ENCODE measurements around the gene PRDM11.

Gene PRDM11

GRCh38 chr11:45225961-45226871 is 79.8 kb downstream of the PRDM11 start:
- Histone ChIP-seq H3K9ac (ENCODE audit: low read length in 5 of 5) (no peak overlapping the region), H3K4me3 (ENCODE audit: low read depth in 1 of 5, low read length in 5 of 5) (no peak overlapping the region), H3K27ac (ENCODE audit: low read depth, low read length) (no peak overlapping the region), H3K9me3 (ENCODE audit: control insufficient read depth in 5 of 5, low read length in 5 of 5) (no peaks in the 10 kb centered on the region), H3K4me1 (ENCODE audit: control insufficient read depth in 5 of 5, insufficient read depth in 5 of 5, low read length in 5 of 5) (no peaks in the 10 kb centered on the region), H3K36me3 (ENCODE audit: control insufficient read depth in 5 of 5, insufficient read depth in 5 of 5, low read length in 5 of 5) (peaks cover 0 to 54% (median 34%) of the 10 kb centered on the region in 5 donors), H3K27me3 (ENCODE audit: control insufficient read depth in 5 of 5, insufficient read depth in 4 of 5, low read length in 5 of 5) (no peaks in the 10 kb centered on the region)

- Histone ChIP-seq H3K36me3 (ENCODE audit: control insufficient read depth in 5 of 5, insufficient read depth in 5 of 5, low read length in 5 of 5) (peaks cover 0 to 48% (median 34%) of the 10 kb centered on the region in 5 donors), H3K27ac (ENCODE audit: low read depth, low read length) (no peak overlapping the region)
Observed at GRCh38 chr11:45226901-45227300, 80.5 kb downstream of the PRDM11 start.

DNA sequence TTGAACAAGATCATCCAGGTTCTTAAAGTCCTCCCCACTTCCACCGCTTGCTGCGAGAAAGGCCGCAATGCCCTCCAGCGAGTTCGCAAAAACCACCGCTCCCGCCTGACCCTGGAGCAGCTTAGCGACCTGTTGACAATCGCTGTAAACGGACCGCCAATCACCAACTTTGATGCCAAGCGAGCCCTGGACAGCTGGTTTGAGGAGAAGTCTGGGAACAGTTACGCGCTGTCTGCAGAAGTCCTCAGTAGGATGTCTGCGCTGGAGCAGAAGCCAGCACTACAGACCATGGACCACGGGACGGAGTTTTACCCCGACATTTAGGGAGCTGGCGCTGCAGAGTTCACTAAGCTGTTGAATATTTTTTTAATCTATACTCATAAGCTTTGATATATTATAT is 81.4 kb downstream of the PRDM11 start:
- H3K36me3 ChIP-seq (ENCODE audit: control insufficient read depth in 5 of 5, insufficient read depth in 5 of 5, low read length in 5 of 5), result peaks cover 0 to 45% (median 30%) of the 10 kb centered on the region in 5 donors
- H3K9ac ChIP-seq (ENCODE audit: low read length in 5 of 5), result no peak overlapping the region
- no peaks in the 10 kb centered on the region for H3K4me1 ChIP-seq (ENCODE audit: control insufficient read depth in 5 of 5, insufficient read depth in 5 of 5, low read length in 5 of 5)
- H3K9me3 ChIP-seq (ENCODE audit: control insufficient read depth in 5 of 5, low read length in 5 of 5), result no peaks in the 10 kb centered on the region
- H3K4me3 ChIP-seq (ENCODE audit: low read depth in 1 of 5, low read length in 5 of 5), result no peak overlapping the region
- H3K27me3 ChIP-seq (ENCODE audit: control insufficient read depth in 5 of 5, insufficient read depth in 4 of 5, low read length in 5 of 5), result no peaks in the 10 kb centered on the region
- H3K27ac ChIP-seq (ENCODE audit: low read depth, low read length), result no peak overlapping the region

More at GRCh38 chr11:45226901-45227300, 80.5 kb downstream of the PRDM11 start:
- Histone ChIP-seq H3K27me3 (ENCODE audit: control insufficient read depth in 5 of 5, insufficient read depth in 4 of 5, low read length in 5 of 5) (no peaks in the 10 kb centered on the region), H3K9ac (ENCODE audit: low read length in 5 of 5) (no peak overlapping the region), H3K4me3 (ENCODE audit: low read depth in 1 of 5, low read length in 5 of 5) (no peak overlapping the region), H3K9me3 (ENCODE audit: control insufficient read depth in 5 of 5, low read length in 5 of 5) (no peaks in the 10 kb centered on the region), H3K4me1 (ENCODE audit: control insufficient read depth in 5 of 5, insufficient read depth in 5 of 5, low read length in 5 of 5) (no peaks in the 10 kb centered on the region)

DNA sequence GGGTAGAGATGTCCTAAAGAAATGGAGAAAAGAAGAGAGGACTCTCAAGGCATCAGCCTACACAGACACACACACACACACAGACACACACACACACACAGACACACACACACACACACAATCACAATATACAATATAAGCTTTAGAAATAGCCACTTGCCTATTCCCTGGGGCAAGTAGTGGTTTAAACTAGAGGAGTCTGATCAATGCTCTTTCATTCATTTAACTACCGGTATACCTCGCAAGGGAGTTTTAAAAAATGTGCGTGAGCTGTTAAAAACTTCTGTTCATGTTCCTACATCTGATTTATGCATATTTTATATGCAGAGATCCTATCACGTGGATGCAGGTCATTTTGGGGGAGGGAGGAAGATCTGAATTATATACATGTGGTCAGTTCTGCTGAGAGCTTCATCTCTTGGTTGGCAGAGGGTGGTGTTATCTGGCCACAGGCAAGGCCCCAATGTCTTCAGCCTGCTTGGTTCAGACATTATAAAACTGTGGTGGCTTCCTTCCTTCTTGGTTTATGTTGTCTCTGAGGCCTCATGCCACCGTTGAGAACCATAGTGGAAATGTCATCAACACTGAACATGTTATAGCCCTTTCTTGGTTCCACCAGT is 83.1 kb downstream of the PRDM11 start:
- Histone ChIP-seq H3K4me3 (ENCODE audit: low read depth in 1 of 5, low read length in 5 of 5) (no peak overlapping the region), H3K9me3 (ENCODE audit: control insufficient read depth in 5 of 5, low read length in 5 of 5) (no peaks in the 10 kb centered on the region), H3K9ac (ENCODE audit: low read length in 5 of 5) (no peak overlapping the region), H3K36me3 (ENCODE audit: control insufficient read depth in 5 of 5, insufficient read depth in 5 of 5, low read length in 5 of 5) (peaks cover 0 to 40% (median 29%) of the 10 kb centered on the region in 5 donors), H3K27me3 (ENCODE audit: control insufficient read depth in 5 of 5, insufficient read depth in 4 of 5, low read length in 5 of 5) (no peaks in the 10 kb centered on the region), H3K4me1 (ENCODE audit: control insufficient read depth in 5 of 5, insufficient read depth in 5 of 5, low read length in 5 of 5) (no peaks in the 10 kb centered on the region), H3K27ac (ENCODE audit: low read depth, low read length) (no peak overlapping the region)

GRCh38 chr11:45232341-45233080 is 86.1 kb downstream of the PRDM11 start:
- H3K27ac ChIP-seq (ENCODE audit: low read depth, low read length), result no peak overlapping the region
- no peak overlapping the region for H3K9ac ChIP-seq (ENCODE audit: low read length in 5 of 5)
- no peaks in the 10 kb centered on the region for H3K9me3 ChIP-seq (ENCODE audit: control insufficient read depth in 5 of 5, low read length in 5 of 5)
- peaks cover 0 to 11% (median 4%) of the 10 kb centered on the region in 5 donors for H3K36me3 ChIP-seq (ENCODE audit: control insufficient read depth in 5 of 5, insufficient read depth in 5 of 5, low read length in 5 of 5)
- peaks cover under 1 to 9% (median 6%) of the 10 kb centered on the region in 5 donors for H3K27me3 ChIP-seq (ENCODE audit: control insufficient read depth in 5 of 5, insufficient read depth in 4 of 5, low read length in 5 of 5)
- H3K4me1 ChIP-seq (ENCODE audit: control insufficient read depth in 5 of 5, insufficient read depth in 5 of 5, low read length in 5 of 5), result no peaks in the 10 kb centered on the region
- H3K4me3 ChIP-seq (ENCODE audit: low read depth in 1 of 5, low read length in 5 of 5), result no peak overlapping the region

- H3K9ac ChIP-seq (ENCODE audit: low read length in 5 of 5), result no peak overlapping the region
- H3K4me3 ChIP-seq (ENCODE audit: low read depth in 1 of 5, low read length in 5 of 5), result no peak overlapping the region
- H3K27me3 ChIP-seq (ENCODE audit: control insufficient read depth in 5 of 5, insufficient read depth in 4 of 5, low read length in 5 of 5), result peaks cover 3 to 13% (median 10%) of the 10 kb centered on the region in 5 donors
- no peaks in the 10 kb centered on the region for H3K9me3 ChIP-seq (ENCODE audit: control insufficient read depth in 5 of 5, low read length in 5 of 5)
- no peaks in the 10 kb centered on the region for H3K4me1 ChIP-seq (ENCODE audit: control insufficient read depth in 5 of 5, insufficient read depth in 5 of 5, low read length in 5 of 5)
- peaks cover 0 to 5% (median 0%) of the 10 kb centered on the region in 5 donors for H3K36me3 ChIP-seq (ENCODE audit: control insufficient read depth in 5 of 5, insufficient read depth in 5 of 5, low read length in 5 of 5)
- no peak overlapping the region for H3K27ac ChIP-seq (ENCODE audit: low read depth, low read length)
Observed at GRCh38 chr11:45233121-45233803, 86.8 kb downstream of the PRDM11 start.

DNA sequence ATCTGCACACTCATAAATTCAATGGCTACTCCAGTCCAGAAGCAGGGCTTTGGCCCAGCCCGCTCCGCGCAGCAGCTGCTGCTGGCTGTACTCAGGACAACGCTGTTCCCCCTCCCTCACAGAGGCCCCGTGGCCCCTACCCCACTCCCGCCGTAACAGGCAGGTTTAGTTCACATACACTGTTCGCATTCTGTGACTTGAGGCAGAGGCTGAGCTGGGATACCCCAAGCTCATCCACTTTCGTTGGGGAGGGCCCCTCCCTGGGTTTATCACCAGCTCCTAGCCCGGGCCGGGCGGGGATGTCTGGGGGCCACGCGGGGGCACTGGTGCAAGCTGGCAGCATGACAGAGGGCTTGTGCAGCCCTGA is 87.3 kb downstream of the PRDM11 start:
- H3K9me3 ChIP-seq (ENCODE audit: control insufficient read depth in 5 of 5, low read length in 5 of 5), result no peaks in the 10 kb centered on the region
- no peak overlapping the region for H3K9ac ChIP-seq (ENCODE audit: low read length in 5 of 5)
- no peaks in the 10 kb centered on the region for H3K4me1 ChIP-seq (ENCODE audit: control insufficient read depth in 5 of 5, insufficient read depth in 5 of 5, low read length in 5 of 5)
- H3K27ac ChIP-seq (ENCODE audit: low read depth, low read length), result no peak overlapping the region
- peaks cover 3 to 13% (median 10%) of the 10 kb centered on the region in 5 donors for H3K27me3 ChIP-seq (ENCODE audit: control insufficient read depth in 5 of 5, insufficient read depth in 4 of 5, low read length in 5 of 5)
- no peak overlapping the region for H3K4me3 ChIP-seq (ENCODE audit: low read depth in 1 of 5, low read length in 5 of 5)
- H3K36me3 ChIP-seq (ENCODE audit: control insufficient read depth in 5 of 5, insufficient read depth in 5 of 5, low read length in 5 of 5), result no peaks in the 10 kb centered on the region

GRCh38 chr11:45234306-45235006 is 88.0 kb downstream of the PRDM11 start:
- Histone ChIP-seq H3K9me3 (ENCODE audit: control insufficient read depth in 5 of 5, low read length in 5 of 5) (peaks cover 0 to 3% (median 0%) of the 10 kb centered on the region in 5 donors), H3K9ac (ENCODE audit: low read length in 5 of 5) (no peak overlapping the region), H3K27me3 (ENCODE audit: control insufficient read depth in 5 of 5, insufficient read depth in 4 of 5, low read length in 5 of 5) (peaks cover 3 to 13% (median 10%) of the 10 kb centered on the region in 5 donors), H3K4me3 (ENCODE audit: low read depth in 1 of 5, low read length in 5 of 5) (no peak overlapping the region), H3K27ac (ENCODE audit: low read depth, low read length) (no peak overlapping the region), H3K4me1 (ENCODE audit: control insufficient read depth in 5 of 5, insufficient read depth in 5 of 5, low read length in 5 of 5) (no peaks in the 10 kb centered on the region), H3K36me3 (ENCODE audit: control insufficient read depth in 5 of 5, insufficient read depth in 5 of 5, low read length in 5 of 5) (no peaks in the 10 kb centered on the region)

GRCh38 chr11:45237711-45238315 is 91.4 kb downstream of the PRDM11 start:
- H3K9me3 ChIP-seq (ENCODE audit: control insufficient read depth in 5 of 5, low read length in 5 of 5), result peaks cover 0 to 6% (median 4%) of the 10 kb centered on the region in 5 donors
- H3K36me3 ChIP-seq (ENCODE audit: control insufficient read depth in 5 of 5, insufficient read depth in 5 of 5, low read length in 5 of 5), result no peaks in the 10 kb centered on the region
- no peaks in the 10 kb centered on the region for H3K4me1 ChIP-seq (ENCODE audit: control insufficient read depth in 5 of 5, insufficient read depth in 5 of 5, low read length in 5 of 5)
- H3K27ac ChIP-seq (ENCODE audit: low read depth, low read length), result no peak overlapping the region
- no peak overlapping the region for H3K9ac ChIP-seq (ENCODE audit: low read length in 5 of 5)
- H3K27me3 ChIP-seq (ENCODE audit: control insufficient read depth in 5 of 5, insufficient read depth in 4 of 5, low read length in 5 of 5), result peaks cover 3 to 13% (median 10%) of the 10 kb centered on the region in 5 donors
- H3K4me3 ChIP-seq (ENCODE audit: low read depth in 1 of 5, low read length in 5 of 5), result no peak overlapping the region
